GM21367 (cell line): ENCODE results near the gene SLC41A3.
"Not testable (repeated sequence)": the region's sequence is repeated elsewhere in the genome, so short reads cannot be mapped to it uniquely, and the experiment has no call there.

Experiments
- ATAC-seq: cut with Tn5 transposase; IDR thresholded peaks from one replicate; pipeline ENCODE4 v1.9.1; 2021; ENCODE audit not compliant: unreplicated experiment

The SLC41A3 gene

GRCh38 chr3:126107203-126107939, 23.4 kb upstream of the SLC41A3 start:
- ATAC-seq = no peak

- no peak for ATAC-seq
Observed at GRCh38 chr3:126106336-126107202, 22.6 kb upstream of the SLC41A3 start.

GRCh38 chr3:126105691-126106187, 21.8 kb upstream of the SLC41A3 start:
- no peak for ATAC-seq

- ATAC-seq = no peak
Observed at GRCh38 chr3:126104742-126105605, 21.1 kb upstream of the SLC41A3 start.

- ATAC-seq = no peak
Observed at GRCh38 chr3:126104028-126104635, 20.2 kb upstream of the SLC41A3 start.

- ATAC-seq = no peak
Observed at GRCh38 chr3:126103121-126104027, 19.4 kb upstream of the SLC41A3 start.

GRCh38 chr3:126102530-126102951, 18.6 kb upstream of the SLC41A3 start:
- no peak for ATAC-seq

GRCh38 chr3:126102011-126102410, 18.1 kb upstream of the SLC41A3 start:
- no peak for ATAC-seq

GRCh38 chr3:126101521-126101982, 17.6 kb upstream of the SLC41A3 start:
- ATAC-seq = no peak

GRCh38 chr3:126100634-126101301, 16.8 kb upstream of the SLC41A3 start:
- no peak for ATAC-seq

- no peak for ATAC-seq
Observed at GRCh38 chr3:126100269-126100633, 16.3 kb upstream of the SLC41A3 start.

GRCh38 chr3:126098391-126098858, 14.5 kb upstream of the SLC41A3 start:
- no peak for ATAC-seq

GRCh38 chr3:126097801-126098200, 13.9 kb upstream of the SLC41A3 start:
- ATAC-seq = no peak

- ATAC-seq = not testable (repeated sequence)
Observed at GRCh38 chr3:126096274-126096673, 12.3 kb upstream of the SLC41A3 start.

GRCh38 chr3:126092128-126092527, 8.2 kb upstream of the SLC41A3 start:
- not testable (repeated sequence) for ATAC-seq

- ATAC-seq = no peak
Observed at GRCh38 chr3:126087552-126088175, 3.7 kb upstream of the SLC41A3 start.

- ATAC-seq = no peak
Observed at GRCh38 chr3:126085841-126086240, 1.9 kb upstream of the SLC41A3 start.

- ATAC-seq = no peak
Observed at GRCh38 chr3:126085276-126085675, 1.4 kb upstream of the SLC41A3 start.
